Caco-2 (cell line): ENCODE measurements around the gene PSTPIP2. TPM values are rescaled to one million over a fixed set of nuclear protein-coding genes. Genes with fewer than 3 reads are reported as not detected.

Experiments used
- BruUV-seq: library from RNA; stranded (reverse); fragments of 400-500 nt; replicated peaks from 2 replicates; lab custom pipeline; 2021; lab: Mats Ljungman, UMichigan
- CTCF ChIA-PET: fragments of 300-600 bp; sonication (Branson Sonifier 250); formaldehyde crosslinking; loops from one replicate; lab custom pipeline; 2022; ENCODE audit warnings: antibody characterized with exemption; lab: Charles Lee
- POLR2A ChIA-PET: fragments of 300-600 bp; sonication (Branson Sonifier 250); formaldehyde crosslinking; loops from one replicate; lab custom pipeline; 2022; ENCODE audit warnings: antibody characterized with exemption; lab: Charles Lee
- DNase-seq, 2 experiments: peaks; one replicate each; pipeline versions ENCODE4 v3.0.0 to v3.0.0-alpha.2; 2020 to 2022
- H3K27me3 ChIP-seq: replicated peaks from 2 replicates; pipeline ENCODE4 v1.6.0; 2011; ENCODE audit warnings: low read length; ENCODE audit not compliant: control insufficient read depth, insufficient read depth
- H3K36me3 ChIP-seq: 2 replicates; pipeline ENCODE4 v1.5.1; 2011; ENCODE audit warnings: low read length; ENCODE audit not compliant: control insufficient read depth, insufficient read depth
- H3K4me1 ChIP-seq: fragments of 250-450 bp; sonication (Bioruptor Pico); 2 replicates; pipeline ENCODE4 v1.5.1; 2020; ENCODE audit warnings: mild to moderate bottlenecking
- H3K4me3 ChIP-seq: 2 replicates; pipeline ENCODE4 v1.5.1; 2011; ENCODE audit warnings: low read depth, mild to moderate bottlenecking, control low read depth, low read length
- H3K9me3 ChIP-seq: fragments of 250-450 bp; sonication (Bioruptor Pico); 2 replicates; pipeline ENCODE4 v1.5.1; 2020; ENCODE audit warnings: mild to moderate bottlenecking, moderate library complexity
- H3K27ac Mint-ChIP-seq: one replicate; pipeline ENCODE4 v1.8.0; 2022; ENCODE audit warnings: mixed read lengths; ENCODE audit not compliant: unreplicated experiment
- H3K27me3 Mint-ChIP-seq: one replicate; pipeline ENCODE4 v1.8.0; 2022; ENCODE audit warnings: mixed read lengths; ENCODE audit not compliant: insufficient read depth, unreplicated experiment
- H3K36me3 Mint-ChIP-seq: one replicate; pipeline ENCODE4 v1.8.0; 2022; ENCODE audit warnings: mild to moderate bottlenecking, mixed read lengths; ENCODE audit not compliant: insufficient read depth, unreplicated experiment
- H3K4me1 Mint-ChIP-seq: one replicate; pipeline ENCODE4 v1.8.0; 2022; ENCODE audit warnings: low read depth, mixed read lengths; ENCODE audit not compliant: unreplicated experiment
- H3K4me3 Mint-ChIP-seq: one replicate; pipeline ENCODE4 v1.8.0; 2022; ENCODE audit warnings: mild to moderate bottlenecking, moderate library complexity, mixed read lengths; ENCODE audit not compliant: unreplicated experiment
- H3K9me3 Mint-ChIP-seq: one replicate; pipeline ENCODE4 v1.8.0; 2022; ENCODE audit warnings: mixed read lengths; ENCODE audit not compliant: unreplicated experiment
- intact Hi-C: fragments of 100-400 bp; cut with micrococcal nuclease; formaldehyde crosslinking; loops from one replicate; pipeline ENCODE4 v1.10.0; 2022; ENCODE audit not compliant: unreplicated experiment
- total RNA-seq: library from RNA; stranded (reverse); gene quantifications from 2 replicates; pipeline ENCODE4 v1.2.3, GENCODE V29; 2022
- TF ChIP-seq, protein P1 (sequence below), 2 experiments: fragments of 200-600 bp in 1 of 2; IDR thresholded peaks; 1 replicate in 1 of 2; 2 replicates in 1 of 2; pipeline versions ENCODE4 v1.5.1 to v1.8.0; 2011 to 2022; ENCODE audit warnings: antibody characterized with exemption in 1 of 2, control low read depth in 1 of 2, inconsistent platforms in 1 of 2, low read depth in 1 of 2, low read length in 1 of 2, mild to moderate bottlenecking in 1 of 2, moderate library complexity in 1 of 2; ENCODE audit not compliant: insufficient read depth in 1 of 2, severe bottlenecking in 1 of 2, unreplicated experiment in 1 of 2

Gene PSTPIP2
- total RNA-seq, 1 experiment from 2014 or later = 13.3 TPM

- POLR2A ChIA-PET = no interaction called here
- Histone ChIP-seq H3K4me1 (no peaks in the 10 kb centered on the region), H3K9me3 (no peaks in the 10 kb centered on the region), H3K4me3 (no peak overlapping the region), H3K36me3 (no peaks in the 10 kb centered on the region), H3K27me3 (no peaks in the 10 kb centered on the region)
- Mint-ChIP-seq H3K4me1 (peaks cover 6% of the 10 kb centered on the region), H3K27ac (peak overlapping the region; percentile 45), H3K4me3 (no peak overlapping the region), H3K27me3 (no peaks in the 10 kb centered on the region), H3K36me3 (peaks cover 7% of the 10 kb centered on the region), H3K9me3 (no peaks in the 10 kb centered on the region)
- no TSS peak for BruUV-seq
- CTCF ChIA-PET = interaction anchor here (1.3 kb wide), 1 partner anchor 33 kb away, joined by 5 read pairs; no protein-coding TSS in a partner anchor
- TF ChIP-seq, protein P1, sequence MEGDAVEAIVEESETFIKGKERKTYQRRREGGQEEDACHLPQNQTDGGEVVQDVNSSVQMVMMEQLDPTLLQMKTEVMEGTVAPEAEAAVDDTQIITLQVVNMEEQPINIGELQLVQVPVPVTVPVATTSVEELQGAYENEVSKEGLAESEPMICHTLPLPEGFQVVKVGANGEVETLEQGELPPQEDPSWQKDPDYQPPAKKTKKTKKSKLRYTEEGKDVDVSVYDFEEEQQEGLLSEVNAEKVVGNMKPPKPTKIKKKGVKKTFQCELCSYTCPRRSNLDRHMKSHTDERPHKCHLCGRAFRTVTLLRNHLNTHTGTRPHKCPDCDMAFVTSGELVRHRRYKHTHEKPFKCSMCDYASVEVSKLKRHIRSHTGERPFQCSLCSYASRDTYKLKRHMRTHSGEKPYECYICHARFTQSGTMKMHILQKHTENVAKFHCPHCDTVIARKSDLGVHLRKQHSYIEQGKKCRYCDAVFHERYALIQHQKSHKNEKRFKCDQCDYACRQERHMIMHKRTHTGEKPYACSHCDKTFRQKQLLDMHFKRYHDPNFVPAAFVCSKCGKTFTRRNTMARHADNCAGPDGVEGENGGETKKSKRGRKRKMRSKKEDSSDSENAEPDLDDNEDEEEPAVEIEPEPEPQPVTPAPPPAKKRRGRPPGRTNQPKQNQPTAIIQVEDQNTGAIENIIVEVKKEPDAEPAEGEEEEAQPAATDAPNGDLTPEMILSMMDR (IDR thresholded peaks at IDR 0.05; ENCODE audit: insufficient read depth in 1 of 2, low read depth in 1 of 2, low read length in 1 of 2, severe bottlenecking in 1 of 2, unreplicated experiment in 1 of 2) = no peak
- no peak for DNase-seq
- intact Hi-C loops = no loop called here
Observed at GRCh38 chr18:46040747-46041104, 31.3 kb downstream of the PSTPIP2 start.

- ChIA-PET POLR2A (no interaction called here), CTCF (interaction anchor here (1.3 kb wide), 1 partner anchor 34 kb away, joined by 5 read pairs; no protein-coding TSS in a partner anchor)
- Mint-ChIP-seq H3K4me3 (no peak overlapping the region), H3K36me3 (peaks cover 7% of the 10 kb centered on the region), H3K27me3 (no peaks in the 10 kb centered on the region), H3K9me3 (no peaks in the 10 kb centered on the region), H3K27ac (peak overlapping the region; percentile 45), H3K4me1 (peaks cover 6% of the 10 kb centered on the region)
- Histone ChIP-seq H3K9me3 (no peaks in the 10 kb centered on the region), H3K4me3 (no peak overlapping the region), H3K27me3 (no peaks in the 10 kb centered on the region), H3K4me1 (no peaks in the 10 kb centered on the region), H3K36me3 (no peaks in the 10 kb centered on the region)
- no peak for DNase-seq
- TF ChIP-seq, protein P1 (IDR thresholded peaks at IDR 0.05; ENCODE audit: insufficient read depth in 1 of 2, low read depth in 1 of 2, low read length in 1 of 2, severe bottlenecking in 1 of 2, unreplicated experiment in 1 of 2) = no peak
- no TSS peak for BruUV-seq
- intact Hi-C loops = no loop called here
Observed at GRCh38 chr18:46040033-46040746, 31.9 kb downstream of the PSTPIP2 start.

DNA sequence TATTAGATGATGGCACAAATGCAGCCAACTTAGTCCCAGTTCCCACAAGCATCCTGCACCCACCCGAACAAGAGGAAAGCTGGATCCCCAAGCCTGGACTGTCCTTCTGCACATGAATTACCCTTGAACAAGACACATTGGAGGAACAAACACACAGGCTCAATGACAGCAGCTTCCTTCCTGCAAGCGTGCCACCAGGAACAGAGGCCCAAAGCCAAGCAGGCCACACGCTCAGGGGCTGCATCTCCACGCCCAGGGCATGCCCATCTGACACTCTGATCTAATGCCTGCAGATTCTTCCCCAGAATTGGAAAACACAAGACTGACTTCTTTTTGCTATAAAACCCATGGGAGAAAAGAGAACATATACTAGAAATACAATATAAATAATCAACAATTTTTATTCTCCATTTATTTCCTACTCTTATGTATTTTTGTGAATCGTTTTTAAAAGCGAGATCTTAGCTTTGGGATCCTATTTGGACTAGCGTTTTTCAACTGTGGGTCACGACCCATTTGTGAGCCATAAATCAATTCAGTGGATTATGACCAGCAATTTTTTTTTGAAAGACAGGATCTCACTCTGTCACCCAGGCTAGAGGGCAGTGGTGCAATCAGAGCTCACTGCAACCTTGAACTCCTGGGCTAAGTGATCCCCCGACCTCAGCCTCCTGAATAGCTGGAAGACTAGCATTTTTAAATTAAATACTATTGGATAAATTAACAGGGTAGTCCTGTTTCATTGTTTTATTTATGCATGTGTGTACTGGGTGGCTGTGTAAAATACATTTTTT lies 34.4 kb downstream of the PSTPIP2 start:
- CTCF ChIA-PET = no interaction called here
- POLR2A ChIA-PET = no interaction called here
- Histone ChIP-seq H3K27me3 (no peaks in the 10 kb centered on the region), H3K4me1 (no peaks in the 10 kb centered on the region), H3K9me3 (no peaks in the 10 kb centered on the region), H3K36me3 (no peaks in the 10 kb centered on the region), H3K4me3 (no peak overlapping the region)
- Mint-ChIP-seq H3K9me3 (no peaks in the 10 kb centered on the region), H3K4me3 (no peak overlapping the region), H3K4me1 (peaks cover 6% of the 10 kb centered on the region), H3K36me3 (peaks cover 7% of the 10 kb centered on the region), H3K27me3 (no peaks in the 10 kb centered on the region), H3K27ac (no peak overlapping the region)
- BruUV-seq = no TSS peak
- DNase-seq = no peak
- TF ChIP-seq, protein P1 (IDR thresholded peaks at IDR 0.05; ENCODE audit: insufficient read depth in 1 of 2, low read depth in 1 of 2, low read length in 1 of 2, severe bottlenecking in 1 of 2, unreplicated experiment in 1 of 2) = no peak
- intact Hi-C loops = no loop called here
